ENCODE data around the gene SH3BP1.
"Not testable (repeated sequence)": the region's sequence is repeated elsewhere in the genome, so short reads cannot be mapped to it uniquely, and the experiment has no call there.

The SH3BP1 gene

DNA sequence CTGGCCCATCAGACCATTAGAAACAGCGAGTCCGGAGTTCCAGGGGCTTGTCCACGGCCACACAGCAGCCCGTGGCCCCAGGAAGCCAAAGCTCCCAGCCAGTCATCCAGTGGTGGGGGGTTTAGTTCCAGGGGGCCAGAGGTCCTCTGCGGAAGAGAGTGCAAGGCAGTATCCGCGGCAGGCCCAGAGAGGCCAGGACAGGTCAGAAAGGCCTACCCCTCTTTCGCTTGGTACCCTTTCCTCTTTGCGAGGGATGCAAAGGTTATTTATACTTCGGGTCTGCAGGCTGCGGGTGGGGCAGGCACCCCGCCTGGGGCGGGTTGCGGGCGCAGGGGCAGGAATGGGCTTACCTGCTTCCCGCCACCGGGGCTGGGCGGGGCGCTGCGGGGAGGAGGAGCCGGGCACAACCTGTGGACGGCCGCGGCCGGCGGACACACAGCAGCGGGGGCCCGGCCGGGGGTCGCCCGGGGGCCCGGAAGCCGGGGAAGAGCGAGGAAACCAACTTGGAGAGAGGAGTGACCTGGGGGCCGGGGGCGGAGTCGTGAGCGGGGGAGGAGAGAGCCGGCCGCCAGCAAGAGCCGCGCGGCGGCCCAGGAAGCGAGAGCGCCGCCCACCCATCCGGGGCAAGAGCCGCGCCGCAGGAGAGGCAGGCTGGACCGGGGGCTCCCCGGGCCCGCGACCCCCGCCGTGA is at the start of gene SH3BP1:
TSS of gene SH3BP1 (plus strand) at position 600 of the 691 bp plus-strand sequence. CDS start 119 bp downstream, outside the sequence.
- in situ Hi-C loops (cut with MboI; ENCODE audit: low sequenced_read_pairs) = no loop called here

GRCh38 chr22:37591081-37591480 is 48.4 kb upstream of the SH3BP1 start:
- in situ Hi-C loops (cut with MboI; ENCODE audit: low sequenced_read_pairs) = not testable (repeated sequence)

DNA sequence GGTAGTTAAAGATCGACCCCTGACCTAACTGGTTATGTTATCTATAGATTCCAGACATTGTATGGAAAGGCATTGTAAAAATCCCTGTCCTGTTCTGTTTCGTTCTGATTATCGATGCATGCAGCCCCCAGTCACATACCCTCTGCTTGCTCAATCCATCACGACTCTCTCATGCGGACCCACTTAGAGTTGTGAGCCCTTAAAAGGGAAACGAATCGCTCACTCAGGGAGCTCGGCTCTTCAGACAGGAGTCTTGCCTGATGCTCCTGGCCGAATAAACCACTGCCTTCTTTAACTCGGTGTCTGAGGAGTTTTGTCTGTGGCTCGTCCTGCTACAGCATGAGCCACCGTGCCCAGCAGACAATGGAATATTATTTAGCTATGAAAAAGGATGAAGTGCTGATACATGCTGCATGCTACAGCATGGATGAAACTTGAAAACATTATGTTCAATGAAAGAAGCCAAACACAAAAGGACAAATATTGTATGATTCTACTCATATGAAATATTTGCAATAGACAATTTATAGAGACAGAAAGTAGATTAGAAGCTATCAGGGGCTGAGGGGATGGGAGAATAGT is 47.6 kb upstream of the SH3BP1 start:
- in situ Hi-C loops (cut with MboI; ENCODE audit: low sequenced_read_pairs) = no loop called here

- in situ Hi-C loops (cut with MboI; ENCODE audit: low sequenced_read_pairs) = no loop called here
Observed at GRCh38 chr22:37594237-37594636, 45.2 kb upstream of the SH3BP1 start.

DNA sequence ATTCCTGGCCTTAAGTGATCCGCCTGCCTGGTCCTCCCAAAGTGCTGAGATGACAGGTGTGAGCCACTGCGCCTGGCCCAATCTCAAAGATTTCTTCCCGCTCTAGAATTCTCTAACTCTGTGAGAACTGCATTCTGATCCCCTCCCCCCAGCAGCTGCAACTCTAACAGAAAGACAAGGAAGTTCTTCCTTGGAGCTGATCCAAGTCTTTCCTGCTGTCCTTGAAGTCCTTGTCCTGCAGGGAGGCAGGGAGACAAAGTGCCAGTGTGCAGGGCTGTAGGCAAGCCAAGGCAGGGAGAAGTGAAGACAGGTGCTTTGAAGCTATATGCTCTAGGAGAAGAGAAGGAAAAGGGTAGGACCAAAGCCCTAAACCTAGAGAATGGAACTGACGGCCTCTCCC is 40.3 kb upstream of the SH3BP1 start:
- in situ Hi-C loops (cut with MboI; ENCODE audit: low sequenced_read_pairs) = no loop called here

- in situ Hi-C loops (cut with MboI; ENCODE audit: low sequenced_read_pairs) = no loop called here
Observed at GRCh38 chr22:37601203-37601539, 38.3 kb upstream of the SH3BP1 start.

- in situ Hi-C loops (cut with MboI; ENCODE audit: low sequenced_read_pairs) = no loop called here
Observed at GRCh38 chr22:37601540-37602442, 37.7 kb upstream of the SH3BP1 start.

DNA sequence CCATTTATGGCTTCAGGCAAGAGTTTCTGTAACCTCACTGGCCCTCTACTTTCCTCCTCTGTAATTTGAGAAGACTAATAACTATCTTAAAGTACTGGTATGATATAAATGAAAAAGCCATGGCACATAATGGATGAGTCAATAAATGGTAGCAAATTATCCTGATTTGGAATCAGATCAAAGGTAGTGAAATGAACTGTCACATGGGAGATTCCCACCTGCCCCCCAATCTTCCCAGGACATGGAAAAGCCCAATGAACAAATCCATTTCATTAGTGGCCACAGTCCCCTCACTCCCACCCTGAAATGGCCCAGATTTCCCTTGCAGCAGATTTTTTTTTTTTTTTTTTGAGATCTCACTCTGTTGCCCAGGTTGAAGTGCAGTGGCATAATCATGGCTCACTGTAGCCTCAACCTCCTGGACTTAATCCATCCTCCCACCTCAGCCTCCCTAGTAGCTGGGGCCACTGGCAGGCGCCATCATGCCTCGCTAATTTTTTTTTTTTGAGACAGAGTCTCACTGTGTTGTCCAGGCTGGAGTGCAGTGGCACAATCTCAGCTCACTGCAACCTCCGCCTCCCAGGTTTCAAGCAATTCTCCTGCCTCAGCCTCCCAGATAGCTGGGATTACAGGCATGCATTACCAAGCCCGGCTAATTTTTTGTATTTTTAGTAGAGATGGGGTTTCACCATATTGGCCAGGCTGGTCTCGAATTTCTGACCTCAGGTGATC is 36.8 kb upstream of the SH3BP1 start:
- in situ Hi-C loops (cut with MboI; ENCODE audit: low sequenced_read_pairs) = not testable (repeated sequence)

DNA sequence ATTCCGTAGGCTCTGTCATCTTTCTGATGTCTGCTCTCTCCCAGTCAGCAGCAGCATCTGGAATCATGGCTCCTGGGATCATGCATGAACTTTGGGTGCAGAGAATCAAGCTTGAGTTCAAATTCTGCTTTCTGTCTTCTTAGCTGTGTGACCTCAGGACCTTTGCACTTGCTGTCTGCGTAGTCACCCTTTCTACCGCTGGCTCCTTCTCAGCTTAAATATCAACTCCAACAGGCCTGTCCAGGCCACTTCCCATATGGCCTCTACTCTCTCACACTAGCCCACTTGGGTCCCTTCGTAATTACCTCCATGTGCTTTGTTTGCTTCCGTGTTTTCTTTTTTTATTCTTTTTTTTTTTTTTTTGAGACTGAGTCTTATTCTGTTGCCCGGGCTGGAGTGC is 35.4 kb upstream of the SH3BP1 start:
- in situ Hi-C loops (cut with MboI; ENCODE audit: low sequenced_read_pairs) = no loop called here

DNA sequence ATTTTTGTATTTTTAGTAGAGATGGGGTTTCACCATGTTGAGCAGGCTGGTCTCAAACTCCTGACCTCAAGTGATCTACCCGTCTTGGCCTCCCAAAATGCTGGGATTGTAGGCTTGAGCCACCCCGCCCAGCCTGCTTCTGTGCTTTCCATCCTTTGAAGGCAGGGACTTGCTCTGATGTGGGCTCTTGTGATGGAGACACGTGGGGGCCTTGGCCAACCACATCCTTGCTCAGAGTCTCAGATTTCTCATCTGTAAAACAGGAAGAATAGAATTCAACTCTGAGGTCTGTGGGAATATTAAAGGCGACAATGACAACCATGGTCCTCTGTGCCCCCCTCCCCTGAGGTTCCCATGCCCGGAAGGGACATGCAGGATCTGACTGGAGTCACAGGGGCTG is 34.6 kb upstream of the SH3BP1 start:
- in situ Hi-C loops (cut with MboI; ENCODE audit: low sequenced_read_pairs) = no loop called here

DNA sequence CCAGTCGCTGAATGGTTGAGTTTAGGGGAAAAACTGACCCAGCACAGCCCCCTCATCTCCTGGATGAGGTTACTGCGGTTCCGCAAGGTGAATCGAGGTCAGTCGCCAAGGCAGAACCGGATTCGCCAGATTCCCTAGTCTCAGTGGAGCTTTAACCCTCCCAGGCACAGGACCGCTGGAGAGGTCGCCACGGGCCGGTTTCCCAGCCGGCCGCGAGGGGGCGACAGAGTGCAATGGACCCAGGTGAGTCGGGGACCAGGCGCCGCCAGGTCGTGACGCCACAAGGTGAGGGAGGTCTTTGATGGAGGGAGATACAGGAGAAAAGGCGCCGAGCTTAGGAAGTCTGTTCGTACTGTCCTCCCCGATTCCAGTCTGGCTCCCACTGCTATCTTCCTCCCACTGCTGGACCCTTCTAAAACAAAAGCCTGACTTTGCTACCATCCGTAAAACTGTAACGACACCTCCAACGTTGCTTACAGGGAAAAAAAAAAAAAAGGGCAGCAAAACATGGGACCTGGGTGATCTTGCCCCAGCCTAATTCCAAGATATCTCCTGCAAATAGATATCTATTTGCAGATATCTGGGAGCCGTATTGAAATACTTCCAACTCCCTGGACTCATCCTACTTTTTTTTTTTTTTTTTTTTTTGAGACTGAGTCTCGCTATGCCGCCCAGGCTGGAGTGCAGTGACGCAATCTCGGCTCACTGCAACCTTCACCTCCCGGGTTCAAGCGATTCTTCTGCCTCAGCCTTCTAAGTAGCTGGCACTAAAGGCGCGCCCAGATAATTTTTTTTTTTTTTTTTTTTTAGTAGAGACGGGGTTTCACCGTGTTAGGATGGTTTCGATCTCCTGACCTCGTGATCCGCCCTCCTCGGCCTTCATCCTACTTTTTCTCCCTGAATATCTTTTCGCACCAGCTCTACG is 32.2 kb upstream of the SH3BP1 start:
- in situ Hi-C loops (cut with MboI; ENCODE audit: low sequenced_read_pairs) = no loop called here

GRCh38 chr22:37607935-37608476 is 31.5 kb upstream of the SH3BP1 start:
- in situ Hi-C loops (cut with MboI; ENCODE audit: low sequenced_read_pairs) = no loop called here

- in situ Hi-C loops (cut with MboI; ENCODE audit: low sequenced_read_pairs) = no loop called here
Observed at GRCh38 chr22:37608477-37609239, 30.8 kb upstream of the SH3BP1 start, which contains the start of gene GGA1. GGA1 (plus strand) TSS chr22:37608834; CDS start chr22:37608861, 27 bp downstream.

DNA sequence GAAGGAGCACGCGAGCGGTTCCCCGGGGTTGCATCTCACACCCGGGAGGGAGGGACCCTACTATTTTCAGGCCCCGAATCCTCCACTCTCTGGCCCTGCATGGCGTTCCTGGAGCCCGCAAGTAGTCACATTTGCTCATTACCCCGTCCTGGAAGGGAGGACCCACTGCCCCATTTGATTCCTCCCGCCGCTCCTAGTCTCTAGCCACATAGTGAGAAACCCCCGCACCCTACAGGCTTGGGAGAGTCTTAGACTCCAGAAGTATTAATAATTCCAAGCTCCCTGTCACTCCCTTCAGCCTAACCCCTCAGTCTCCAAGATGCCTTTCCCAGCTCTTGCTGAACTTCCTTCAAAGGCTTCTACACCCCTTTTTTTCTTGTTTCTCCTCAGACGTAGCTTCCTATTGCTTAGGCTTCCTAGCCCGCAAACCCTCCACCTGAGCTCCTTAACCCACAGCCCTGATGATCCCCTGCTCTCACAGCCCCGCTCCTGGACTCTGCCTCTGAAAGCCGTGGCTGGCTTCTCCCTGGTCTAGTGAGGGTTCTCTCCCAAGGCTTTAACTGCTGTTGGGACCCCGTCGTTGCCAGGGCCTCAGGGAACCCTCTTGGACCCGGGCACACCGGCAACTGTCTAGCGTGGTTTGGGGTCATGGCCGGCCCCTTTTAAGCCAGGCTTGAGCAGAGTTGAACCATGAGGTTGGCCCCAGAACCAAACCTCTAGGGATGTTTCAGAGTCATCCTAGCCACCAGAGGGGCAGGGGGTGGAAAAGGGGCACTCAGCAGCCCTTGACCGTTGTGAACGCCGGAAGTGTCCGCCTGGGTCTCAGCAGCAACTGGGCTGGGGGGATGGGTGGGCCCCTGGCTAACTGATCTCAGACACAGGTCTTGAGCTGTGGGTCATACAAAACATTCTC is 30.0 kb upstream of the SH3BP1 start:
- in situ Hi-C loops (cut with MboI; ENCODE audit: low sequenced_read_pairs) = no loop called here

DNA sequence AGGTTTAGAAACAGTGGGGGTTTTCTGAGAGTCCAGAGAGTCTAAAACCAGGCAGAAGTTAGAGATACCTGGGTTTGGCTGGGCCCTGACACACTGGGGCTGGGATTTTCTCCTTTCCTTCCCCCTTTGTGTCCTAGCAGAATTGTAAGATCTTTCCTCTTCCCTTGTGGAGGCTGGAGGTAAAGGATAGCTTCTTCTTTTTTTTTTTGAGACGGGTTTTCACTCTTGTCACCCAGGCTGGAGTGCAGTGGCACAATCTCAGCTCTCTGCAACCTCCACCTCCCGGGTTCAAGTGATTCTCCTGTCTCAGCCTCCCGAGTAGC is 29.4 kb upstream of the SH3BP1 start:
- in situ Hi-C loops (cut with MboI; ENCODE audit: low sequenced_read_pairs) = not testable (repeated sequence)

GRCh38 chr22:37610480-37611129 is 28.9 kb upstream of the SH3BP1 start:
- in situ Hi-C loops (cut with MboI; ENCODE audit: low sequenced_read_pairs) = no loop called here

DNA sequence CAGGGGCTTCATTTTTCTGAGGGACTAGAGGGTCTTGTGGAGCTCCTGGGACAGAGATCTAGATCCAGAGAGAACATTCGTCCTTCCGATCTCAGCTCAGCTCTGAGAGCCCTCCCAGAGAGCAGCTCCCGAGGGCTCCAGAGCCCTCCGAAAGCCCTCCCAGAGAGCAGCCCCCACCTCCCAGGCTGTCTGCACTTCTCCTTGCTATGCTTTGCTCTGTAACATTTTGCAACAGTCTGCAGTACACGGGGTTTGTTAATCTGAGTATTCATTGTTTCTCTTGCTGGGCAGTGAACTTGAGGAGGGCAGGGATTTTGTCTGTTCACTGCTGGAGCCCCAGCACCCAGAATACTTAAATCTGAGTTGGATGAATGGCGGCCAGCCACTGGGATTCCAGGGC is 28.3 kb upstream of the SH3BP1 start:
- in situ Hi-C loops (cut with MboI; ENCODE audit: low sequenced_read_pairs) = no loop called here

Measured in HL-60/S4 treated with phorbol 12-myristate 13-acetate at 8.2 ng/mL for 4 days and 3 days (cell line).